GM12891 (cell line): ENCODE measurements around the gene CSE1L.

Experiments used
- POLR2A ChIP-seq: IDR thresholded peaks from 2 replicates; pipeline ENCODE4 v1.6.1; 2011; ENCODE audit warnings: low read depth, low read length, control low read depth
- POLR2AphosphoS5 ChIP-seq: IDR thresholded peaks from 2 replicates; pipeline ENCODE4 v1.6.1; 2011; ENCODE audit warnings: low read depth, low read length, control low read depth
- SPI1 ChIP-seq: IDR thresholded peaks from 2 replicates; pipeline ENCODE4 v1.6.1; 2011; ENCODE audit warnings: low read depth, low read length, control low read depth

- TF ChIP-seq POLR2AphosphoS5 (no peak), POLR2A (no peak), SPI1 (no peak)
Measured at GRCh38 chr20:49001741-49002140, 44.4 kb upstream of the CSE1L start.
